Osteocyte (in vitro differentiated cells): ENCODE data around the gene ADH4. TPM values are rescaled to one million over a fixed set of nuclear protein-coding genes. Genes with fewer than 3 reads are reported as not detected.
"Not testable (repeated sequence)": the region's sequence is repeated elsewhere in the genome, so short reads cannot be mapped to it uniquely, and the experiment has no call there.

ENCODE experiments used
- DNase-seq: peaks from one replicate; pipeline ENCODE4 v3.0.0; 2021; ENCODE audit warnings: mixed read lengths; ENCODE audit not compliant: unreplicated experiment; ENCODE audit errors: extremely low spot score
- H3K27ac Mint-ChIP-seq: one replicate; pipeline ENCODE4 v1.8.0; 2021; ENCODE audit warnings: mild to moderate bottlenecking, mixed read lengths; ENCODE audit not compliant: unreplicated experiment
- H3K27me3 Mint-ChIP-seq: one replicate; pipeline ENCODE4 v1.8.0; 2021; ENCODE audit warnings: mixed read lengths; ENCODE audit not compliant: unreplicated experiment
- H3K36me3 Mint-ChIP-seq: one replicate; pipeline ENCODE4 v1.8.0; 2021; ENCODE audit warnings: mixed read lengths; ENCODE audit not compliant: unreplicated experiment
- H3K4me1 Mint-ChIP-seq: one replicate; pipeline ENCODE4 v1.8.0; 2021; ENCODE audit warnings: mixed read lengths; ENCODE audit not compliant: unreplicated experiment
- H3K4me3 Mint-ChIP-seq: one replicate; pipeline ENCODE4 v1.8.0; 2021; ENCODE audit warnings: mild to moderate bottlenecking, moderate library complexity, mixed read lengths; ENCODE audit not compliant: unreplicated experiment
- H3K9me3 Mint-ChIP-seq: one replicate; pipeline ENCODE4 v1.8.0; 2021; ENCODE audit warnings: mixed read lengths; ENCODE audit not compliant: unreplicated experiment
- total RNA-seq: library from RNA; stranded (reverse); gene quantifications from 2 replicates; pipeline ENCODE4 v1.2.1, GENCODE V29; 2021
- TF ChIP-seq, protein P1 (sequence below): fragments of 200-600 bp; sonication (generic); IDR thresholded peaks from 2 replicates; pipeline ENCODE4 v1.5.0; 2021; ENCODE audit warnings: antibody characterized with exemption, mild to moderate bottlenecking, moderate library complexity

The ADH4 gene
- total RNA-seq, 1 donor from 2014 or later = not detected

- Mint-ChIP-seq H3K4me1 (no peaks in the 10 kb centered on the region), H3K27me3 (no peaks in the 10 kb centered on the region), H3K27ac (no peak overlapping the region), H3K4me3 (no peak overlapping the region), H3K36me3 (no peaks in the 10 kb centered on the region), H3K9me3 (no peaks in the 10 kb centered on the region)
- TF ChIP-seq, protein P1, sequence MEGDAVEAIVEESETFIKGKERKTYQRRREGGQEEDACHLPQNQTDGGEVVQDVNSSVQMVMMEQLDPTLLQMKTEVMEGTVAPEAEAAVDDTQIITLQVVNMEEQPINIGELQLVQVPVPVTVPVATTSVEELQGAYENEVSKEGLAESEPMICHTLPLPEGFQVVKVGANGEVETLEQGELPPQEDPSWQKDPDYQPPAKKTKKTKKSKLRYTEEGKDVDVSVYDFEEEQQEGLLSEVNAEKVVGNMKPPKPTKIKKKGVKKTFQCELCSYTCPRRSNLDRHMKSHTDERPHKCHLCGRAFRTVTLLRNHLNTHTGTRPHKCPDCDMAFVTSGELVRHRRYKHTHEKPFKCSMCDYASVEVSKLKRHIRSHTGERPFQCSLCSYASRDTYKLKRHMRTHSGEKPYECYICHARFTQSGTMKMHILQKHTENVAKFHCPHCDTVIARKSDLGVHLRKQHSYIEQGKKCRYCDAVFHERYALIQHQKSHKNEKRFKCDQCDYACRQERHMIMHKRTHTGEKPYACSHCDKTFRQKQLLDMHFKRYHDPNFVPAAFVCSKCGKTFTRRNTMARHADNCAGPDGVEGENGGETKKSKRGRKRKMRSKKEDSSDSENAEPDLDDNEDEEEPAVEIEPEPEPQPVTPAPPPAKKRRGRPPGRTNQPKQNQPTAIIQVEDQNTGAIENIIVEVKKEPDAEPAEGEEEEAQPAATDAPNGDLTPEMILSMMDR = no peak
- DNase-seq = no peak
These were observed 23.1 kb downstream of the ADH4 start for GRCh38 chr4:99121008-99121407.

DNA sequence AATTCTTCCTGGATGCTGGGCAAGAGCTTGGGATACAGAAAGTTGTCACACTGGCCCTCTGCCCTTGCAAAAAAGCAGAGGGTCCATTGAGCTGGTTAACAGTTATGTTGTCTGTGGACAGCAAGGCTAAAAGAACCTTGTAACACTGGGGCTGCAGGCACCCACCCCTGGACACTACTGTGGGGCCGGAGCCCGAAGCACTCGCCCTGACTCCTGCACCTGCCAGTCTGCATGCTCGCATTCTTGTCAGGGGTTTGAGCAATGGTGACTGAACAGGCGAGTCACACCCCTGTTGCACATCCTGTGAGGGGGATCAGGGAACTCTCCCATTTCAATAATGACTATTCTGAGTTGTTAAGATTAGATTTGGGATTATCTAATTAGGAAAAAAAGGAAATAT, 23.6 kb downstream of the ADH4 start:
- H3K4me3 Mint-ChIP-seq = no peak overlapping the region
- no peaks in the 10 kb centered on the region for H3K27me3 Mint-ChIP-seq
- H3K36me3 Mint-ChIP-seq = no peaks in the 10 kb centered on the region
- H3K4me1 Mint-ChIP-seq = no peaks in the 10 kb centered on the region
- no peak overlapping the region for H3K27ac Mint-ChIP-seq
- no peak for DNase-seq
- H3K9me3 Mint-ChIP-seq = no peaks in the 10 kb centered on the region
- TF ChIP-seq, protein P1 = no peak

GRCh38 chr4:99117876-99118693, 26.0 kb downstream of the ADH4 start:
- Mint-ChIP-seq H3K4me3 (no peak overlapping the region), H3K27ac (no peak overlapping the region), H3K36me3 (no peaks in the 10 kb centered on the region), H3K27me3 (no peaks in the 10 kb centered on the region), H3K4me1 (no peaks in the 10 kb centered on the region), H3K9me3 (no peaks in the 10 kb centered on the region)
- TF ChIP-seq, protein P1 = peak; percentile 54
- no peak for DNase-seq

- not testable (repeated sequence) for H3K27ac Mint-ChIP-seq, H3K4me1 Mint-ChIP-seq, DNase-seq, H3K4me3 Mint-ChIP-seq, H3K36me3 Mint-ChIP-seq, H3K27me3 Mint-ChIP-seq, H3K9me3 Mint-ChIP-seq
These were observed 26.8 kb downstream of the ADH4 start for GRCh38 chr4:99117122-99117841.

GRCh38 chr4:99109286-99109685, 34.8 kb downstream of the ADH4 start:
- H3K27ac Mint-ChIP-seq, DNase-seq, H3K9me3 Mint-ChIP-seq, H3K4me1 Mint-ChIP-seq, H3K4me3 Mint-ChIP-seq, H3K36me3 Mint-ChIP-seq, H3K27me3 Mint-ChIP-seq: not testable (repeated sequence)

DNA sequence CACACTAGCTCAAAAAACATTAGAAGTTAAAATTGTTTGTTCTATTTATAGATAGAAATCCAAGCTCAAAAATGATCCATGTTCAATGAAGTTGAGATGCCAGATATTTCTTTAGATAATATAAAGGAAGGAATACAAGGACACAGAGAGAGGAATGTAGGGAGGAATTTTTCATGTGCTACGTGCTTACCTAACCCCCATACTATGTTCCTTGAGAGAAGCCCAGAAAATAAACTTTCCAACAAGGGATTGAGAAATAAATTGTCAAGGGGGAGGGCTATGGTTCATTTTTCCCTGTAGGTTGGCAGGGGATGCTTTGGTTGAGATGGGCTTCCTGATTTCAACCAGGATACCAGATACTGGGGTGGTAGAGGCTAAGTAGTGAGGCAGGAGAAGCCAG, 39.9 kb downstream of the ADH4 start:
- DNase-seq = no peak
- Mint-ChIP-seq H3K9me3 (no peaks in the 10 kb centered on the region), H3K4me1 (peaks cover 4% of the 10 kb centered on the region), H3K36me3 (peaks cover 2% of the 10 kb centered on the region), H3K27ac (no peak overlapping the region), H3K4me3 (no peak overlapping the region), H3K27me3 (no peaks in the 10 kb centered on the region)
- TF ChIP-seq, protein P1 = no peak
